IPS-NIHi7 (cell line): ENCODE results near the gene MSI2.
A peak's percentile ranks its signal among the peaks of the same experiment; 100 is the strongest.

Experiments
- DNase-seq: peaks from one replicate; pipeline ENCODE4 v3.0.0; 2012; ENCODE audit warnings: mixed read lengths; ENCODE audit errors: extremely low spot score

The MSI2 gene

GRCh38 chr17:57574040-57574513 is 317.8 kb downstream of the MSI2 start:
- no peak for DNase-seq

- no peak for DNase-seq
These were observed 320.4 kb downstream of the MSI2 start for GRCh38 chr17:57576744-57577143.

GRCh38 chr17:57577751-57578607 is 321.7 kb downstream of the MSI2 start:
- no peak for DNase-seq

- no peak for DNase-seq
These were observed 322.4 kb downstream of the MSI2 start for GRCh38 chr17:57578608-57579225.

GRCh38 chr17:57579245-57579644 is 322.9 kb downstream of the MSI2 start:
- no peak for DNase-seq

- DNase-seq, result no peak
These were observed 323.9 kb downstream of the MSI2 start for GRCh38 chr17:57580055-57580739.

GRCh38 chr17:57582881-57583756 is 326.8 kb downstream of the MSI2 start:
- no peak for DNase-seq

GRCh38 chr17:57584050-57584551 is 327.8 kb downstream of the MSI2 start:
- no peak for DNase-seq

GRCh38 chr17:57585341-57586195 is 329.2 kb downstream of the MSI2 start:
- DNase-seq, result no peak

- no peak for DNase-seq
These were observed 329.9 kb downstream of the MSI2 start for GRCh38 chr17:57586196-57586740.

- DNase-seq, result no peak
These were observed 330.4 kb downstream of the MSI2 start for GRCh38 chr17:57586742-57587141.

- DNase-seq, result no peak
These were observed 331.1 kb downstream of the MSI2 start for GRCh38 chr17:57587193-57587969.

GRCh38 chr17:57588086-57588485 is 331.8 kb downstream of the MSI2 start:
- peak; percentile 56 for DNase-seq

- DNase-seq, result no peak
These were observed 333.1 kb downstream of the MSI2 start for GRCh38 chr17:57589151-57590034.

GRCh38 chr17:57593739-57594462 is 337.6 kb downstream of the MSI2 start:
- DNase-seq, result no peak

GRCh38 chr17:57594767-57595166 is 338.4 kb downstream of the MSI2 start:
- DNase-seq, result no peak

- DNase-seq, result no peak
These were observed 339.1 kb downstream of the MSI2 start for GRCh38 chr17:57595426-57595825.
